G401 (cell line): Measurements from ENCODE around the gene DLG5. TPM values are rescaled to one million over a fixed set of nuclear protein-coding genes. Genes with fewer than 3 reads are reported as not detected.

Experiments
- DNase-seq: peaks from one replicate; pipeline ENCODE4 v3.0.0-alpha.2; 2015; ENCODE audit warnings: low spot score
- in situ Hi-C: cut with HindIII; loops from 2 replicates; pipeline ENCODE4 v1.10.0; 2016; ENCODE audit warnings: low sequenced_read_pairs, mixed read lengths
- total RNA-seq: library from RNA; depleted of rRNA; stranded (reverse); fragments of >200 nt; shearing (Covaris generic); gene quantifications from 2 replicates; pipeline ENCODE4 v1.2.3, GENCODE V29; 2014; rRNA removed

The DLG5 gene
- total RNA-seq, result 34.5 and 48.7 TPM in 2 replicates

GRCh38 chr10:77926566-77927401 lies at the start of gene DLG5:
DLG5 (minus strand) TSS chr10:77926755; CDS start chr10:77926520, 235 bp downstream.
- in situ Hi-C loops, result no loop called here
- peak; percentile 52 for DNase-seq

- in situ Hi-C loops, result no loop called here
- no peak for DNase-seq
These were observed 48.6 kb upstream of the DLG5 start for GRCh38 chr10:77975086-77975666.

DNA sequence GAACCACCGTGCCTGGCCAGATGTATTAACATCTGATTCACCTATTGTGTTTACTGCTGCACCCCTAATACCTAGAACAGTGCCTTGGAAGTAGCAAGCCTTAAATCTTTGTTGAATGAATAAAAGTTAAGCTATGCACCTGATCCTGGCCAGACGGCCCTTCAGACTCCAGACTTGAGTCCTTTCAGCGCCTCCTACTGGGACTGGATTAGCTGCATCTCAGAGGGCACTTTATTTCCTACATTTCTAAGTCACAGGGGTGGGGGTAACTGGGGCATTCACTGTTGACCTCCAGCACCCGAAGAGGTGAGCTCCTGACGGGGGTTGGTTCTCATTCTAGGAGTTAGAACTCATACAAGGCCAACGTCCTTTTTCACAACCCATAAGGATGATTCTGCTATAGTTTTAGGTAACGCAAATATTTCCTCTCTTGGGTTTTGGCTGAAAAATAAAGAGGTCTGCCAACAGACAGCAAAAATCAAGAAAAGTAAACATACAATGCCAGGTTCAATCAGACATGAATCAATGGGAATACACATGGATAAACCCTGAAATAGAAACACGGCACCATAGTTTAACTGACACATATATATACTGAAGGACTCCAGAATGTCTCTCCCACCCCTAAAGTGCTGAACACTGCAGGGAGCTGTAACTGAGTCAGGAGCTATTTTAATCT lies 48.0 kb upstream of the DLG5 start:
- in situ Hi-C loops, result no loop called here

DNA sequence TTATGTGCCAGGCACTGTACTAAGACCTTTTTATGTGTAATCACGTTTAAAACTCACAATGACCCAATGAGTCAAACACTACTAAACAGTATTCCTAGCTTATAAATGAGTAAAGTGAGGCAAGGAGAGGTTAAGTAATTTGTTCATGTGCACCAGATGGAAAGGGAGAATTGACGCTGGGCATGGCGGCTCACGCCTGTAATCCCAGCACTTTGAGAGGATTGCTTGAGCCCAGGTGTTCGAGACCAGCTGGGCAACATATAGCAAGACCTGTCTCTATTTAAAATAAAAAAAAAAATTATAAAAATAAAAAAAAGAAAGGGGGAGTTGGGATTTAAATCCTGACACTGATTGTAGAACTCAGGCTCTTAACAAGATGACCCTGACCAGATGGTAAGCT lies 46.7 kb upstream of the DLG5 start:
- in situ Hi-C loops, result no loop called here

More for the DNA sequence above, 48.0 kb upstream of the DLG5 start:
- peak; percentile 33 for DNase-seq

DNA sequence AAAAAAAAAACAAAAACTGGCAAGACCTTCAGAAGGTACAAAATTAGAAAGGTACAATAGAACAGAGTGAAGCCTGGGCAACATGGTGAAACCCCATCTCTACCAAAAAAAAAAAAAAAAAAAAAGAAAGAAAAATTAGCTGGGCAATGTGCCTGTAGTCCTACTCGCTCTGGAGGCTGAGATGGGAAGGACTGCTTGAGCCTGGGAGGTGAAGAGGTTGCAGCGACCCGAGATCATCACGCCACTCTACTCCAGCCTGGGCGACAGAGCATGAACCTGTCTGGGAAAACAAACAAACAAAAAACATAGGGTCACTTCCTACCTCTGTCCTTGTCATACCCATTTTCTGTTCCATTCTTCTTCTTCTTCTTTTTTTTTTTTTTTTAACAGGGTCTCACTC lies 45.6 kb upstream of the DLG5 start:
- DNase-seq, result no peak
- in situ Hi-C loops, result no loop called here

More for the DNA sequence above, 46.7 kb upstream of the DLG5 start:
- DNase-seq, result no peak

- in situ Hi-C loops, result no loop called here
- DNase-seq, result no peak
These were observed 45.2 kb upstream of the DLG5 start for GRCh38 chr10:77971804-77972144.

DNA sequence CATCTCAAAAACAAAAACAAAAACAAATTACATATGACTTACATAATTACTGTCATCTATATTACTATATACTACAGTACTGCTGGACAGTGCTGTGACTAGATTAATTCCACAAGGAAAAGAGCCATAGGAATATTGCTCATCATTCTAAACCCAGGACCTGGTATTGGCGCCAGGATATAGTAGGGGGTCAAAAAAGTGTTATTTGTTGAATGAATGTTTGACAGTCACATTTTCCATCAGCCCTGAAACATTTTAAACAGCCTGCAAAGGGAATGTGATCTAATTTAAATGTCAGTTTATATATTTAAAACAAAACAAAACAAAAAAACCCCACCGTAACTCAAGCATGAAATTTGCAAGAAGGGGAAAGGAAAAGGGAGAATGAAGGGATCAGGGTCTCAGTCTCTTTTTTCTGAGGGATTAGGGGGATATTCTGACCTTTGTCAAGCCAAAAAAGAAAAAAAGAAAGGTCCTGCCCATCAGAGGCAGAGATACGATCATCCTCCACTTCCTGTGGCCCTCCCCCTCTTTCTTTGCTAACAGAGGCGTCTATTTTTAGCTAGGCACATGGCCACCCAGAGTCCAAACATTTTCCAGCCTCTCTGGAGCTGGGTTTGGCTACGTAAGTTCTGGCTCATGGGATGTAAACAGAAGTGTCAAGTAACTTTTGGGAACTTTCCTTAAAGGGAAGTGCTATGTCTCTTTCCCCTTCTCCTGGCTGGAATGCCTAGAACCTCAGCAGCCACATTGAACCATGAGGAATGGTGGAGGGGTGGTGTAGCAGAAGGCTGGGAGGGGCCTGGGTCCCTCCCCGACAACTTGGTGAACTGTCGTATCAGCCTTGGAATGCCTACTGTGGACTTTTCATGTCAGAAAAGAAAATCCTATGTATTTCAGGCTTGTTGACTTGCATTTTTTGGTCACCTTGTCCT lies 44.6 kb upstream of the DLG5 start:
- DNase-seq, result no peak
- in situ Hi-C loops, result no loop called here

DNA sequence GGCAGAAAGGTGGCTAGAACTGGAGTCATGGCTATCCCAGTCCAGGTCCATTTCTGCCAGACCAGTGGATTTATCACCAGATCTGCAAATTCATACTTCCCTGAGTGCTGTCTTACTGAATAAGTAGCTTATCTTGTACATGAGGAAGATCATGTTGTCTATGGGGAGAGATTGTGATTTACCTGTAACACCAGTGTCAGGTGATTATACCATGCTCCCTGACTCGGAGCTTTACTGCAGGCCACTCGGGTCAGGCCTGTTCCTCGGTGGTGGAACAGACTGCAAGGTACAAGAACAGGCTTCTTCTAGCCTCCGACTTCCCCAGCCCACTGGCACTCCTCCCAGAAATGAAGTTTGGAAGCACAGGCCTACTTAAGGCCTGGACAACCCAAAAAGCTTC lies 42.6 kb upstream of the DLG5 start:
- in situ Hi-C loops, result no loop called here
- no peak for DNase-seq

GRCh38 chr10:77967611-77968022 lies 41.1 kb upstream of the DLG5 start:
- no peak for DNase-seq
- in situ Hi-C loops, result no loop called here

DNA sequence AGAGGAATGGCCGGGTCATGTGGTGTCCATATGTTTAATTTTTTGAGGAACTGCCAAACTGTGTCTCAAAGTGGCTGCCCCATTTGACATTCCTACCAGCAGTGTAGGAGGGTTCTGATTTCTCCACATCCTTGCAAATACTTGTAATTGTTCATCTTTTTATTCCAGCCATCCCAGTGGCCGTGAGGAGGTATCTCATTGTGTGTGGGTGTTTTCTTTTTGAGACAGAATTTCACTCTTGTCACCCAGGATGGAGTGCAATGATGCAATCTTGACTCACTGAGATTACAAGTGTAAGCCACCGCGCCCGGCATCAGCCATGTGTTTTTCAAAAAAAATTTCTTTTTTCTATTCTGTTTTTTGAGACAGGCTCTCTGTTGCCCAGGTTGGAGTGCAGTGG lies 38.7 kb upstream of the DLG5 start:
- no peak for DNase-seq
- in situ Hi-C loops, result no loop called here

DNA sequence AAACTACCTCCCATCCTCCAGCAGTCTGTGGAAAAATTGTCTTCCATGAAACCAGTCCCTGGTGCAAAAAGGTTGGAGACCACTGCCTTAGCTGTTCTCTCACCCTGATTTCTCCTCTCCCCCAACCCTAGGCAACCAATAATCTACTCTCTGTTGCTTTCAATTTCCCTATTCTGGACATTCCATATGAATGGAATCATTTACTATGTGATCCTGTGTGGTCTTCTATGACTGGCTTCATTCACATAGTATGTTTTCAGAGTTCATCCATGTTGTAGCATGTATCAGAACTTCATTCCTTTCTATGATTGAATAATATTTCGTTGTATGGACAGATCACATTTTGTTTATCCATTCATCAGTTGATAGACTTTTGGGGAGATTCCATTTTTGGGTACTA lies 38.3 kb upstream of the DLG5 start:
- in situ Hi-C loops, result no loop called here
- DNase-seq, result no peak

DNA sequence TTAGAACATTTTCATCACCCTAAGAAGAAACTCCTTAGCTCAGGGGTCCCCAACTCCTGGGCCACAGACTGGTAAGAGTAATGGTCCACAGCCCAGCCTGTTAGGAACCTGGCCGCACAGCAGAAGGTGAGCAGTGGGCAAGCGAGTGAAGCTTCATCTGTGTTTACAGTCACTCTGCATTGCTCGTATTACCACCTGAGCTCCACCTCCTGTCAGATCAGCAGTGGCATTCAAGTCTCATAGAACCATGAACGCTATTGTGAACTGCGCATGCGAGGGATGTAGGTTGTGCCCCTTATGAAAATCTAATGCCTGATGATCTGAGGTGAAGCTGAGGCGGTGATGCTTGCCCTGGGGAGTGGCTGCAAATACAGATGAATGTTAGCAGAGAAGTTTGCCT lies 37.3 kb upstream of the DLG5 start:
- in situ Hi-C loops, result no loop called here
- DNase-seq, result no peak

- DNase-seq, result no peak
- in situ Hi-C loops, result no loop called here
These were observed 36.0 kb upstream of the DLG5 start for GRCh38 chr10:77962350-77963146.

- in situ Hi-C loops, result no loop called here
- DNase-seq, result no peak
These were observed 35.1 kb upstream of the DLG5 start for GRCh38 chr10:77961668-77962067.

DNA sequence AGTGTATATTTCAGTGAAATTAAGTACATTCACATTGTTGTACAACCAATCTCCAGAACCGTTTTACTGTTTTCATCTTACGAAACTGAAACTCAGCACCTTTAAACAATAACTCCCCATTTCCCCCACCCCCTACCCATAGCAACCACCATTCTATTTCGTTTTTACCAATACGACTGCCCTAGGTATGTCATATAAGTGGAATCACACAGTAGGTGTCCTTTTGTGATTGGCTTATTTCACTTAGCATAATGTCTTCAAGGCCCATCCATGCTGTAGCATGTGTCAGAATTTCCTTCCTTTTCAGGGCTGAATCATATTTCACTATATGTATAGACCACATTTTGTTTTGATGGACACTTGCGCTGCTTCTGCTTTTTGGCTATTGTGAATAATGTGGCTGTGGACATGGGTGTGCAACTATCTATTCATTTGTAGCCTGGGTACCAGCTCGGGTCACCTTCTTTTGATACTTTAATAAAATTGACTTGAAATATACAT lies 34.3 kb upstream of the DLG5 start:
- no peak for DNase-seq
- in situ Hi-C loops, result no loop called here

GRCh38 chr10:77959887-77960455 lies 33.4 kb upstream of the DLG5 start:
- in situ Hi-C loops, result no loop called here
- DNase-seq, result no peak

GRCh38 chr10:77959384-77959783 lies 32.8 kb upstream of the DLG5 start:
- in situ Hi-C loops, result no loop called here
- DNase-seq, result peak; percentile 60

DNA sequence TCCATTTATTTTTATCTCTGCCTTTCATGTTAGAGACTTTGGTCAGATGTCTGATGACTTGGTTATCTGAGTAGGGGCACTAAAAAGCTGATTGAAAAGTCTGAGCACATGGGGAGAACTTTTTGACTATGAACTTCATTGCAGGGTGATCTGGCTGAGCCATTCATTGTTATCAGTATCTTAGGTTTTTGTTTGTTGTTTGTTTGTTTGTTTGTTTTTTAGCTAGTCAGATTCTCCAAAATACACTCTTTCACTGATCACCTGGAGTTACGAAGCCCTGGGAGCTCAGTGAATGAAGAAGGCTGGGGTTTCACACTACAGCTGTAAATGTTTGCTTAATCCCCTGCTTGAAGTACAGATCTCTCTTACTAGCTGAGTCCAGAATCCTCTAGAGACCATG lies 28.6 kb upstream of the DLG5 start:
- in situ Hi-C loops, result no loop called here
- no peak for DNase-seq
